ENCODE data around the gene HAGHL.

HAGHL gene

GRCh38 chr16:734981-735881, 8.3 kb downstream of the HAGHL start:
- Histone ChIP-seq H4K20me1 (ENCODE audit: insufficient read depth, low read length, poor library complexity, severe bottlenecking) (no peaks in the 10 kb centered on the region), H3K9me3 (ENCODE audit: insufficient read depth, low read depth, low read length) (no peaks in the 10 kb centered on the region), H3K4me3 (ENCODE audit: low read length, poor library complexity, severe bottlenecking) (no peak overlapping the region), H3K9me2 (replicated peaks; ENCODE audit: low read depth, low read length) (no peaks in the 10 kb centered on the region), H3K4me1 (ENCODE audit: insufficient read depth, low read length, poor library complexity, severe bottlenecking) (no peaks in the 10 kb centered on the region), H3K4me2 (ENCODE audit: low read depth, low read length, poor library complexity, severe bottlenecking) (no peak overlapping the region), H3K36me3 (ENCODE audit: insufficient read depth, low read length) (no peaks in the 10 kb centered on the region), H3F3A (ENCODE audit: low read depth) (no peaks in the 10 kb centered on the region), H3K9ac (ENCODE audit: low read depth, low read length, poor library complexity, severe bottlenecking) (no peak overlapping the region), H3K79me2 (ENCODE audit: insufficient read depth, low read length) (peaks cover 4% of the 10 kb centered on the region; the same call in 1 of the 2 replicates), H2AFZ (ENCODE audit: low read length) (no peak overlapping the region), H3K27me3 (ENCODE audit: insufficient read depth, low read length, poor library complexity, severe bottlenecking) (no peaks in the 10 kb centered on the region)
- no peak for TF ChIP-seq CTCF (conservative IDR thresholded peaks at IDR 0.05; ENCODE audit: low read length)
- TF ChIP-seq EZH2phosphoT487 (IDR thresholded peaks at IDR 0.05; ENCODE audit: borderline replicate concordance): no peak

- Histone ChIP-seq H3K9me3 (ENCODE audit: insufficient read depth, low read depth, low read length) (no peaks in the 10 kb centered on the region), H3K36me3 (ENCODE audit: insufficient read depth, low read length) (no peaks in the 10 kb centered on the region), H3K4me1 (ENCODE audit: insufficient read depth, low read length, poor library complexity, severe bottlenecking) (no peaks in the 10 kb centered on the region), H3F3A (ENCODE audit: low read depth) (no peaks in the 10 kb centered on the region), H3K27me3 (ENCODE audit: insufficient read depth, low read length, poor library complexity, severe bottlenecking) (no peaks in the 10 kb centered on the region), H4K20me1 (ENCODE audit: insufficient read depth, low read length, poor library complexity, severe bottlenecking) (no peaks in the 10 kb centered on the region), H3K9me2 (replicated peaks; ENCODE audit: low read depth, low read length) (no peaks in the 10 kb centered on the region), H3K9ac (ENCODE audit: low read depth, low read length, poor library complexity, severe bottlenecking) (no peak overlapping the region), H3K4me2 (ENCODE audit: low read depth, low read length, poor library complexity, severe bottlenecking) (no peak overlapping the region), H2AFZ (ENCODE audit: low read length) (no peak overlapping the region), H3K4me3 (ENCODE audit: low read length, poor library complexity, severe bottlenecking) (no peak overlapping the region), H3K79me2 (ENCODE audit: insufficient read depth, low read length) (peaks cover 7% of the 10 kb centered on the region; the same call in 1 of the 2 replicates)
- TF ChIP-seq EZH2phosphoT487 (IDR thresholded peaks at IDR 0.05; ENCODE audit: borderline replicate concordance) (no peak), CTCF (conservative IDR thresholded peaks at IDR 0.05; ENCODE audit: low read length) (no peak)
Measured at GRCh38 chr16:735982-736453, 9.1 kb downstream of the HAGHL start.

GRCh38 chr16:736936-737481, 10.1 kb downstream of the HAGHL start:
- Histone ChIP-seq H3K4me1 (ENCODE audit: insufficient read depth, low read length, poor library complexity, severe bottlenecking) (no peaks in the 10 kb centered on the region), H3F3A (ENCODE audit: low read depth) (no peaks in the 10 kb centered on the region), H3K4me2 (ENCODE audit: low read depth, low read length, poor library complexity, severe bottlenecking) (no peak overlapping the region), H3K9me3 (ENCODE audit: insufficient read depth, low read depth, low read length) (no peaks in the 10 kb centered on the region), H3K36me3 (ENCODE audit: insufficient read depth, low read length) (no peaks in the 10 kb centered on the region), H2AFZ (ENCODE audit: low read length) (no peak overlapping the region), H3K9ac (ENCODE audit: low read depth, low read length, poor library complexity, severe bottlenecking) (no peak overlapping the region), H3K9me2 (replicated peaks; ENCODE audit: low read depth, low read length) (no peaks in the 10 kb centered on the region), H3K4me3 (ENCODE audit: low read length, poor library complexity, severe bottlenecking) (no peak overlapping the region), H4K20me1 (ENCODE audit: insufficient read depth, low read length, poor library complexity, severe bottlenecking) (no peaks in the 10 kb centered on the region), H3K27me3 (ENCODE audit: insufficient read depth, low read length, poor library complexity, severe bottlenecking) (no peaks in the 10 kb centered on the region), H3K79me2 (ENCODE audit: insufficient read depth, low read length) (peaks cover 7% of the 10 kb centered on the region; the same call in 1 of the 2 replicates)
- TF ChIP-seq CTCF (conservative IDR thresholded peaks at IDR 0.05; ENCODE audit: low read length): no peak
- TF ChIP-seq EZH2phosphoT487 (IDR thresholded peaks at IDR 0.05; ENCODE audit: borderline replicate concordance): no peak

Data from Loucy (cell line).